Mucosa of stomach (tissue), 1 donor: ENCODE data around the gene CGB3.

Experiments used
- H3K27me3 ChIP-seq: one replicate; pipeline ENCODE4 v1.7.0; 2013; ENCODE audit warnings: mild to moderate bottlenecking, low read length; ENCODE audit not compliant: control insufficient read depth, insufficient read depth
- H3K36me3 ChIP-seq: one replicate; pipeline ENCODE4 v1.7.0; 2013; ENCODE audit warnings: low read length; ENCODE audit not compliant: control insufficient read depth, insufficient read depth
- H3K4me1 ChIP-seq: one replicate; pipeline ENCODE4 v1.7.0; 2013; ENCODE audit warnings: mild to moderate bottlenecking, low read length; ENCODE audit not compliant: control insufficient read depth, insufficient read depth
- H3K4me3 ChIP-seq: one replicate; pipeline ENCODE4 v1.7.0; 2013; ENCODE audit warnings: low read length
- H3K9ac ChIP-seq: one replicate; pipeline ENCODE4 v1.7.0; 2013; ENCODE audit warnings: mild to moderate bottlenecking, low read length, moderate library complexity
- H3K9me3 ChIP-seq: one replicate; pipeline ENCODE4 v1.7.0; 2013; ENCODE audit warnings: mild to moderate bottlenecking, low read length, moderate library complexity; ENCODE audit not compliant: control insufficient read depth
- donor health status: Pancreatic carcinoma.

CGB3 gene

DNA sequence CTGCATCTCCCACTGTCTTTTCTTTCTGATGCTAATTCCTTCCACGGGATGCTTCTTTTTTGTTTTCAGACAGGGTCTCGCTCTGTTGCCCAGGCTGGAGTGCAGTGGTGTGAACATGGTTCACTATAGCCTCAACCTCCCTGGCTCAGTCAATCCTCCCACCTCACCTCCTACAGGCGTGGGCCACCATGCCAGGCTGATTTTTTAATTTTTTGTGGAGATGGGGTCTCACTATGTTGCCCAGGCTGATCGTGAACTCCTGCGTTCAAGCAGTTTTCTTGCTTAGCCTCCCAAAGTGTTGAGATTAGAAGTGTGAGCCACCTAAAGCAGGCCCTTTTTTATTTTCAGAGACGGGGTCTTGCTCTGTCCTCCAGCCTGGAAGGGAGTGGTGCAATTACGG, 35.8 kb downstream of the CGB3 start:
- Histone ChIP-seq H3K36me3 (peaks cover 5% of the 10 kb centered on the region), H3K4me1 (peaks cover 9% of the 10 kb centered on the region), H3K4me3 (no peak overlapping the region), H3K9me3 (no peaks in the 10 kb centered on the region), H3K27me3 (no peaks in the 10 kb centered on the region), H3K9ac (no peak overlapping the region)

DNA sequence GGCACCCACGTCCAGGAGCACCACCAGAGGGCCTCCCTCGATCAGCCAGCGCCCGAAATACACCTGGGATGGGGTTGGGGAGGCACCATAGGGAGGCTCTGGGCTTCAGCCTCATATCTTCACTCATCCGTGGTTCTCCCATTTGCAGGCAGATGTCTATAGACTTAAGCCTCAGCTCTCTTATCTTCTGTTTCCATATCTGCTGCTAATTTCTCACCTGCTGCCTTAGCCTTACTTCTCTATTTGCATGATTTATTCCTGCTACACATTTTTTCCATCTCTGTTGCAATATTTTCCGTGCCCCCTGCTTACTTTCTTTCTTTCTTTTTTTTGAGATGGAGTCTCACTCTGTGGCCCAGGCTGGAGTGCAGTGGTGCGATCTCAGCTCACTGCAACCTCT, 36.8 kb downstream of the CGB3 start:
- Histone ChIP-seq H3K27me3 (no peaks in the 10 kb centered on the region), H3K4me1 (peaks cover 9% of the 10 kb centered on the region), H3K36me3 (peaks cover 5% of the 10 kb centered on the region), H3K9me3 (no peaks in the 10 kb centered on the region), H3K9ac (no peak overlapping the region), H3K4me3 (no peak overlapping the region)

GRCh38 chr19:48986211-48986610, 37.9 kb downstream of the CGB3 start:
- H3K4me3 ChIP-seq = no peak overlapping the region
- H3K4me1 ChIP-seq = no peaks in the 10 kb centered on the region
- no peaks in the 10 kb centered on the region for H3K9me3 ChIP-seq
- H3K36me3 ChIP-seq = peaks cover 5% of the 10 kb centered on the region
- no peak overlapping the region for H3K9ac ChIP-seq
- H3K27me3 ChIP-seq = no peaks in the 10 kb centered on the region

- no peaks in the 10 kb centered on the region for H3K4me1 ChIP-seq
- no peak overlapping the region for H3K4me3 ChIP-seq
- no peaks in the 10 kb centered on the region for H3K9me3 ChIP-seq
- no peaks in the 10 kb centered on the region for H3K27me3 ChIP-seq
- no peak overlapping the region for H3K9ac ChIP-seq
- H3K36me3 ChIP-seq = peaks cover 5% of the 10 kb centered on the region
Measured at GRCh38 chr19:48985711-48986110, 38.4 kb downstream of the CGB3 start.

GRCh38 chr19:48982280-48982679, 41.9 kb downstream of the CGB3 start:
- Histone ChIP-seq H3K9ac (no peak overlapping the region), H3K4me1 (no peaks in the 10 kb centered on the region), H3K27me3 (no peaks in the 10 kb centered on the region), H3K9me3 (no peaks in the 10 kb centered on the region), H3K36me3 (peaks cover 8% of the 10 kb centered on the region), H3K4me3 (no peak overlapping the region)

GRCh38 chr19:48977061-48977460, 47.1 kb downstream of the CGB3 start:
- no peaks in the 10 kb centered on the region for H3K4me1 ChIP-seq
- H3K9me3 ChIP-seq = no peaks in the 10 kb centered on the region
- H3K9ac ChIP-seq = no peak overlapping the region
- no peaks in the 10 kb centered on the region for H3K27me3 ChIP-seq
- no peak overlapping the region for H3K4me3 ChIP-seq
- H3K36me3 ChIP-seq = peaks cover 3% of the 10 kb centered on the region

- no peak overlapping the region for H3K9ac ChIP-seq
- peaks cover 3% of the 10 kb centered on the region for H3K36me3 ChIP-seq
- H3K4me1 ChIP-seq = no peaks in the 10 kb centered on the region
- no peak overlapping the region for H3K4me3 ChIP-seq
- no peaks in the 10 kb centered on the region for H3K9me3 ChIP-seq
- H3K27me3 ChIP-seq = no peaks in the 10 kb centered on the region
Measured at GRCh38 chr19:48975947-48976847, 47.9 kb downstream of the CGB3 start.
